CD4-positive, alpha-beta T cell treated with Interleukin-6 for 4 hours (primary cell): ENCODE measurements around the gene ZMAT5.

Experiments used
- DNase-seq: peaks from one replicate; pipeline ENCODE4 v3.0.0-alpha.2; 2020; ENCODE audit warnings: mixed read lengths

ZMAT5 gene

DNA sequence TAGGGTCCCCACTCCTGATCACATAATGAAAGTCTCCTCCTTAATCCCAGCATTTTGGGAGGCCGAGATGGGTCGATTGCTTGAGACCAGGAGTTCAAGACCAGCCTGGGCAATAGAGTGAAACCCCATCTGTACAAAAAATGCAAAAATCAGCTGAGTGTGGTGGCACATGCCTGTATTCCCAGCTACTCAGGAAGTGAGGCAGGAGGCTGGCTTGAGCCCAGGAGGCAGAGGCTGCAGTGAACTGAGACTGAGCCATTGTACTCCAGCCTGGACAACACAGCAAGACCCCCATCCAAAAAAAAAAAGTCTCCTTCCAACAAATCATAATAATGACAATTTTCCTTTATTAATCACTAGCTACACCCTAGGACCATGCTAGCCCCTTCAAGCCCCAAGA, 15.1 kb downstream of the ZMAT5 start:
- no peak for DNase-seq

DNA sequence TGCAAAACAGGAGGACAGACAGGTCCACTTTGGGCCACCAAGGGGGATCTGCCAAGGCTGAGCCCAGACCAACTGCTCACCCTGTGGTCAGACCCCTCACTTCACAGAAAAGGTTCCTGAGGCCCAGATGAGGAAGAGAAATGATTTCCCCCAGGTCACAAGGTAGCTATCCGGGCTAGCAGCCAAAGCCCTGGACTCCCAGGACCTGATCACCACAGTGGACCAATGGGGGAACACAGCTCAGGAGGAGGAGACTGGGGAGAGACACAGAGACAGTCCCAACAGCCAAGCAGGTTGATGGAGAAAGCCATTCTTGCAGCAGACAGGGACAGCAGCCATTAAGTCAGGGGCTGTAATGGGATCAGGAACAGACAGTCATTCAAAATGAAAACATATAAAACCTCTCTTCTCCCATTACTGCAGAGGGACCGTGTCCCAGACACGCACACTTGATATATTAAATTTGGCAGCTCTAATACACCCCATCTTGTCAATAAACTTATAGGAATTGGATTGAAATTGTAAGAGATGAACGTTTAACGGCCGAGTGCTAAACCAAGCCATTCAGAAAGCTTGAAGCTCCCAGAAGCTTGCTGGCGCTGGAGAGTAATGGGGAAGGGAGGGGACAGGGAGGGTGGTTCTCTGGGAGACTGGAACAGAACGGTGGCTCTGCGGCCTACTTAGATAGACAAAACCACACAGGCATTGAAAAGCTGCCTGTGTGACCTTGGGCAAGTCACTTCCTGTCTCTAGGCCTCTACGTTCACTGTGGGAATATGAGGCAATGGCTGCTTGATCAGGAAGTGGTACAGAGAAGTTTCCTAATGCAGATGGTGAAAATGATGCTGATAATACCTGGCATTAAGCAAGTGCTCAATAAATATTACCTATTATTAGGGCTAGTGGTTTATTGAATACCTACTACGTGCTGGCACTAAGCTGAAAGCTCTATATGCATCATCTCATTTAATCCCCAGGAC, 16.0 kb downstream of the ZMAT5 start:
- DNase-seq: peak; percentile 28

DNA sequence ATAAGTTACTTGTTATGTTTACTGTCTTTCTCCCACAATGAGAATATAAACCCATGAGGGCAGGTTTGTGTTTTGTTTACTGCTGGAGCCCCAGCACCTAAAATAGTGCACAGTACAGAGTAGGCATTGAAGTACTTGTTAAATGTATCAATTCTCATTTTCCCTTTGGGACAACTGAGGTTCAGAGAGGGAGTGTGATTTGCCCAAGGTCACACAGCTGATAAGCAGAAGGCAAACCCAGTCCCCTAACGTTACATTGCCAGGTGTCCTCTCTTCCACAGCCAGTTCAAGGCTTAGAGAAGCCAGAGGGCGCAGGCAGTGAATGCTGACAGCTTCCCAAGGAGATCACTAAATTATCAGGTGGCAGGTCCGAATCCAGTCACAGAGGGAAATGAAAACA, 16.8 kb downstream of the ZMAT5 start:
- DNase-seq: no peak

DNA sequence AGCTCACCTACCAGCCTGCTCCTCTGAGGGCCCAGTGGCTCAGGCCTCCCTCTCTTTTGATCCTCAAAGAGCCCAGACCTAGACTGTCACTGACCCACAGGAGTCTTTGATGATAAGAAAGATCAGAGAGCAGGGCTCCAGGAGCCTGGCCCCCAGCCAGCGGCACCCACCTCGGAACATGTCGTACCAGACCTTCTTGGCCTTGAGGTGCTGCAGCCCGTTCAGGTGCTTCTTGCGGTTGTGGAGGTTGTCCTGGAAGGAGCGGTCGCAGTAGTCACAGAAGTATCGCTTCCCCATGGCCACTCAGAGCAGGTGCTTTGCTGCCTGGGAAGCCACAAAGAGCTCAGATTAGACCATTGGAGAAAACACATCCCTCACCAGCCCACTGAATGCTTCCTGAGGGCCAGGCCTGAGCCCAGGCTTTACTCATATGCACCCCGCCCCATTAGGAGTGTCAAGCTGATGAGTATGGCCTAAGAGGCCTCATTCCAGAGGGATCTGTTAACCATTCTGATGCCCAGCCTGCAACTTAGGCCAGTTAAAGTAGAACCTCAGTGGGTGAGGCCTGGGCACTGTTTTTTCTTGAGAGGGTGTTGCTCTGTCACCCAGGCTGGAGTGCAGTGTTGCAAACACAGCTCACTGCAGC, 18.4 kb downstream of the ZMAT5 start:
- DNase-seq: no peak

DNA sequence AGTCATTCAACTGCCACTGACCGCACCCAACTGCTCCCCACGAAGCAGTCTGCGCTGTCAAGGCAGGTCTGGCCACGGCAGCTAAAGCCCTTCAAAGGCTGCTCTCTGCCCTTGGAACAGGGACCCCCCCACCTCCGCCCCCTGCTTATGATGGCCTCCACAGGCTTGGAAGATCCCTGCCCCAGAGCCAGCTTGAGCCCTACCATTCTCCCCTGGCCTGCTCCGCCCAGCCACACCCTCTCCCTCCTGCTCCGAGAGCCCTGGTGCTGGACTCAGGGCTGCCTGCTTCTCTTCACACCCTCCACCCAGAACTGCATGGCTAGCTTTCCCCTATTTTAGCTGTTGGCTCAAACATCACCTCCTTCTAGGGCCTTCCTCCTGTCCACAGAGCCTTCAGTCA, 19.0 kb downstream of the ZMAT5 start:
- DNase-seq: no peak

DNA sequence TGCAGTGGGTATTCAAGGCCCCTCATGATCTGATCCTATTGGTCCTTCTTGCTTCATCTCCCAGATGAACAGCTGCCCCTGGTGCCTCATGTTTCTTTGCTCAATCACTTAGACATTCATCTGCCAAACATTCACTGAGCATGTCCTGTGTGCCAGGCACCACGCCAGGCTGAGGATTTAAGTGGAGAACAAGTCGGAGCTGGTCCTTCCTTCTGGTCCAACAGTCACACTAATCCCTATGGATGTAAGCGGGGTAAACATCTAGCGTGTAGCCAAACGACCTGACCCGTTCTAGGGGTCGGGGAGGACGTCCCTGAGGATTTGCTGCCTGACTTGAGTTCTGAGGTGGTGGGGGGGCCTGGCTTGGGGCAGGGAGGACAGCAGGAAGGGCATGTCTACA, 21.9 kb downstream of the ZMAT5 start:
- no peak for DNase-seq

- DNase-seq: no peak
These were observed 24.5 kb downstream of the ZMAT5 start for GRCh38 chr22:29742326-29742725.

DNA sequence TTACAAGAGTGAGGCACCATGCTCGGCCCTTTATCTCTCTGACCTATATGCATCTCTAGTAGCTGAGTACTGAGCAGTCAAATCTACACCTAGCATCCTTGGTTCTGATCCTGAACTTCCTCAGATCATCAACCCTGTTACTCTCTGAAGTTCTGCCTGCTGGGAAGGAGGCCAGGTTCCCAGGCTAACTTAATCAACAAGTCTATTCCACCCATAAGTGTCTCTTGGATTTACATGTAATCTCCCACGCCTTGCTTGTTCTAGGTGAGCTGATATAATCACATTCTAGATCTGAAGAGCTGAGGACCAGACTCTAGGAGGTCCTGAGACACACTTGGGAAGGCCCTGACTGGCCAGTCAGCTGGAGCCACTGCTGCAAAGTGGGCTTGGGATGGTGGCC, 24.9 kb downstream of the ZMAT5 start:
- DNase-seq: no peak

DNA sequence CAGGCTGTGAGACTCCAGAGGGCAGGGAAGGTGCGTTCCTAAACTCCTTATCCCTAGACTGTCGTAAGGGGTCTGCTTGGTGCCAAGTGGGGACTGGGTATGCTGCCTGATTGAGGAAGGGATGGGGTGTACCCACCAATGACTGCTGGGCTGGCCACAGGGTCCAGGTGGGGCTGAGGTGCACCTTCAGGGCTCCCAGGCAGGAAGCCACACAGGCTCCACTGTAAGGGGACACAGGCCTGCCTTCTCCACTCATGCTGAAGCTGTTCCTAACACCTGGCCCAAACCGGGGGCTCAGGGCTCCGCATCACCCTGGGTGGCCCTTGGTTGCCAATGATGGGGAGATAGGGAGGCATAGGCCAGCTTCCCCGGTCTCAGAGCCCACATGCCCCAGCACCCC, 26.6 kb downstream of the ZMAT5 start:
- DNase-seq: no peak

DNA sequence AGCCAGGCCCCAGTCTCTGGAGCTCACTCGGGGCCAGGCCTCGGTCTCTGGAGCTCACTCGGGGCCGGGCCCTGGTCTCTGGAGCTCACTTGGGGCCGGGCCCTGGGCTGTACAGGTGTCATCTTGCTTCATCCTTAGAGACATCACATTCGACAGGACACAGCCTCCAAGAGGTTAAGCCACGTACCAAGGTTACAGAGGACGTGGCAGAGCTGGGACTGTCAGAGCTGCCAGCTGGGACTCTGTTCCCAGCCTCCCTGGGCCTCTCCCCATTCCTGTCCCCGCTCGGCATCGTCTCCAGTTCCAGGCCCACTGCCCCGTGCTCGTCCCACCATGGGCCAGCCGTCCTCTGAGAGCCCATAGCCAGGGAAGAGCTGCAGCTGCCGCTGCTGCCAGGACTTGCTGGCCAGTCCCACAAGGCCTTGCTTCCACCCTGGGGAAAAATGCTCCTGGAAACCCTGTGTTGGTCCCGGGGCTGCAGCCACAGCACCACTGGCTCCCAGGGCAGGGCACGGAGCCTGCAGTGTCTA, 27.4 kb downstream of the ZMAT5 start:
- DNase-seq: no peak

- DNase-seq: no peak
These were observed 28.5 kb downstream of the ZMAT5 start for GRCh38 chr22:29738118-29738815.

- no peak for DNase-seq
These were observed 29.3 kb downstream of the ZMAT5 start for GRCh38 chr22:29737251-29738117.

DNA sequence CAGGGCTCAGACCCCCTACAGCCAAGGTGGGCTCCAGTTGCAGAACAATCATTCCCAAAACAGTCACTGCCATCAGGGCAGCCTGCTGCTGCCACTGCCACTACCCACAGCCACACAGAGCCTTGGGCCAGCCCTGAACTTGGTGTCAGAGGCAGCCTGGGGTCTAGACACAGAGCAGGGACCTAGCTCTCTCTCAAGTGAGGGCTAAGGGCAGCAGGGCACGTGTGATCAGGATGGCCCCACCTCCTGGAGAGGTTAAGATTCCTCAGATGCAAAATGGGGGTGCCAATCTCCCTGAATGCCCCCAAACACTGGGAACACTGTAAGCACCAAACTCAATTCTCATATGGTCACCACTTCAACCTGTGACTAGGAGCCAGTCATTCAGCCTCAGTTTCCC, 31.4 kb downstream of the ZMAT5 start:
- DNase-seq: no peak

GRCh38 chr22:29734838-29735237, 32.0 kb downstream of the ZMAT5 start:
- no peak for DNase-seq

- DNase-seq: no peak
These were observed 32.4 kb downstream of the ZMAT5 start for GRCh38 chr22:29734406-29734805.

- no peak for DNase-seq
These were observed 33.2 kb downstream of the ZMAT5 start for GRCh38 chr22:29733362-29734201.

DNA sequence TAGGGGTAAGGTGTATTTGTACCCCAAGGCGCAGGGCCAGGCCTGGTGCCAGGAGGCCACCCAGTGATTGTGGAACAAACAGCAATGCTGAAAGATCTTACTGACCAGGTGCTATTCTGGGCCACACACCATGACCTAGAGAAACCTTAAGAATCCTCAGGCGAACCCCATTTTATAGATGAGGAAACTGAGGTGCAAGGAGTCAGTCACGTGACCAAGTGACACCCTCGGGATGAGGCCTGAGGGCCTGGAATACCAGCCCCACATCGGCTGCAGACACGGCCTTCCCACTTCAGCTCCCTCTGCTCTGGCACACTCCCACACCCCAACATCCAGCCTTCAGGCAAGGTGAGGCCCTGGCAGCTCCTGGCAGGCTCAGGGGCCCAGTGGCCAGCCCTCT, 33.9 kb downstream of the ZMAT5 start:
- DNase-seq: no peak

DNA sequence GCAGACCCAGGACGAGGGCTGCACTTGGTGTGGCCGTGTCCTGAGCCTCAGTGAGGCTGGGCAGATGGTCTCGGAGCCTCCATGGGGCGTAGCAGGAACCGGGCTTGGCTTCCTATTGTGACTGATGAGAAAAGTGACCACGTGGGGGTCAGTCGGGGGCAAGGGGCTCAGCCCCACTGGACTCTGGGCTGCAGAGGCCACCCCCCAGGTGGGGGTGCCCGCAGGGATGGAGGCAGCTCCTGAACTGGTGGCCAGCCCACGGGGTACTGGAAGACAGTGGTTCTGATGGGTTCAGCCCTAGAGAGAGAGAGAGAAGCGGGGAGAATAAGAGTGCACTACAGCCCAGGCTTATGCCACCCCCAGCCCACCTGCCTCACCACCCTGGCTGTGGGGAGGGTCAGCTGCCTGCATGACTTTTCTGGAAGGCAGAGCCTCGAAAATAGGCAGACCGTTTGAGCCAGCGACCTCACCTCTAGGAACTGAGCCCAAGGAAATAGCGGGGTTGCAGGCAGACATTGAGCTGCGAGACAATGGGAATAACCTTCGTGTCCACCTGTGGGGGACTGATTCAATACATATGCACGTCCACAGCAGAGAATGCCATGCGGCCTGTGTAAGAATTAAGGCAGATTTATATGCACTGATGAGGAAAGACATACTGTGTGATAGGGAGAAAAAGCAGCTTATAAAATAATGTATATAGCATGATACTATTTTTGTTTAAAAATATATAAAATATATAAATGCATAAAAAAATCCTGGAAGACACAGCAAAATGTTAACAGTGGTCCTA, 35.6 kb downstream of the ZMAT5 start:
- DNase-seq: no peak

DNA sequence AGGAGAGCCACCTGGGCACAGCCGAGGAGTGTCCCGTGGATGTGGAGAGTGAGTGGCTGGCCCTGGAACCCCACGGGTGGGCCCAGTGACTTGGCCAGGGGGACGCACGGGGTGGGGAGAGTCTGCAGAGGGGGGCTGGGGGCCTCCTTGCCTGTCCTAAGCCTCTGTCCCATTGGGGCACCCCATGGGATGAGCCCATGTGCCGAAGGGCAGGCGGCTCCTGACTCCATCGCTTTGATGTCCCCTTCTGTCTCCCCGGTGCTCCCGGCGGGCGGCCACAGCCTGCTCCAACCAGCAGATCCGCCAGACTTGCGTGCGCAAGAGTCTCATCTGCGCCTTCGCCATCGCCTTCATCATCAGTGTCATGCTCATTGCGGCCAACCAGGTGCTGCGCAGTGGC, 37.6 kb downstream of the ZMAT5 start:
- no peak for DNase-seq

DNA sequence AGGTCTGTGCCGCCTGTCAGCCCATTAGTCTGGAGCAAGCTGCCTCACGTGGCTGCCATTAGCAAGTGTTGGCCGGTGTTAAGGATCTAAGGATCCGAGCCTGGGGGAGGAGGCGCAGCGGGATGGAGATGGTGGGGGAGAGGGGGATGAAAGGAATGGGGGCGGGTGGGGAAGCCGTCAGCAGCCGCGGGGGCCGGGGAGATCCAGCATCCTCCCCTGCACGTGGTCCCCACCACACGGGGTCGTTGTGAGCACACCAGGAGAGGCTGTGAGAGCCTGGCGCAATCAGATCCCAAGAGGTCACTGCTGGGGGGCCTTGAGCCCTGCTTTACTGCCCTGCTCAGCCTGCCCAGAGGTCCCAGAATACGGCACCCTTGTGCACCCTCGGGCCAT, 39.7 kb downstream of the ZMAT5 start:
- DNase-seq: peak; percentile 30
